Neural cell (in vitro differentiated cells): Measurements from ENCODE around the gene PRKAR1A. TPM values are rescaled to one million over a fixed set of nuclear protein-coding genes. Genes with fewer than 3 reads are reported as not detected.

Experiments used
- H2AFZ ChIP-seq: fragments of 200-600, 300-800 bp; sonication (generic), shearing (Covaris generic); 2 replicates; pipeline ENCODE4 v1.6.0; 2014; ENCODE audit warnings: low read depth, mild to moderate bottlenecking, antibody characterized with exemption, low read length, moderate library complexity
- H3F3A ChIP-seq: fragments of 200-600 bp; shearing (Covaris generic); 2 replicates; pipeline ENCODE4 v1.6.1; 2016; ENCODE audit warnings: mild to moderate bottlenecking, moderate library complexity, mixed read lengths, antibody characterized with exemption, low read length; ENCODE audit not compliant: insufficient read depth, poor library complexity, severe bottlenecking
- H3K27ac ChIP-seq: fragments of 200-600, 300-800 bp; sonication (generic), shearing (Covaris generic); 2 replicates; pipeline ENCODE4 v1.5.1; 2014; ENCODE audit warnings: mild to moderate bottlenecking, low read length, moderate library complexity
- H3K27me3 ChIP-seq: fragments of 300-800, 200-600 bp; sonication (generic), shearing (Covaris generic); 2 replicates; pipeline ENCODE4 v1.6.0; 2014; ENCODE audit warnings: mild to moderate bottlenecking, low read depth, low read length, moderate library complexity; ENCODE audit not compliant: insufficient read depth
- H3K36me3 ChIP-seq: fragments of 300-800, 200-600 bp; sonication (generic), shearing (Covaris generic); 2 replicates; pipeline ENCODE4 v1.5.1; 2014; ENCODE audit warnings: mild to moderate bottlenecking, antibody characterized with exemption, low read length, moderate library complexity; ENCODE audit not compliant: insufficient read depth
- H3K4me2 ChIP-seq: fragments of 300-800, 200-600 bp; sonication (generic), shearing (Covaris generic); 2 replicates; pipeline ENCODE4 v1.6.0; 2014; ENCODE audit warnings: mild to moderate bottlenecking, low read length
- H3K4me3 ChIP-seq: fragments of 300-800, 200-600 bp; sonication (generic), shearing (Covaris generic); 2 replicates; pipeline ENCODE4 v1.5.1; 2014; ENCODE audit warnings: mild to moderate bottlenecking, low read length, moderate library complexity
- H3K79me2 ChIP-seq: fragments of 200-600 bp; shearing (Covaris generic); replicated peaks from 2 replicates; pipeline ENCODE4 v1.6.0; 2014; ENCODE audit warnings: mild to moderate bottlenecking, low read length, moderate library complexity; ENCODE audit not compliant: insufficient read depth
- H3K9ac ChIP-seq: fragments of 300-800, 200-600 bp; sonication (generic), shearing (Covaris generic); 2 replicates; pipeline ENCODE4 v1.6.1; 2016; ENCODE audit warnings: mild to moderate bottlenecking, low read length, mixed read lengths
- H3K9me2 ChIP-seq: fragments of 200-600 bp; shearing (Covaris generic); 2 replicates; pipeline ENCODE4 v1.6.1; 2016; ENCODE audit warnings: mild to moderate bottlenecking, low read length, mixed read lengths; ENCODE audit not compliant: insufficient read depth
- H3K9me3 ChIP-seq: fragments of 200-600, 300-800 bp; sonication (generic), shearing (Covaris generic); 2 replicates; pipeline ENCODE4 v1.6.1; 2016; ENCODE audit warnings: mild to moderate bottlenecking, mixed run types, low read length, moderate library complexity, mixed read lengths
- H4K20me1 ChIP-seq: fragments of 200-600 bp; shearing (Covaris generic); 2 replicates; pipeline ENCODE4 v1.6.1; 2016; ENCODE audit warnings: mild to moderate bottlenecking, mixed run types; ENCODE audit not compliant: insufficient read depth
- EP300 ChIP-seq: fragments of 450-650 bp; conservative IDR thresholded peaks from 2 replicates; pipeline ENCODE4 v1.6.1; 2014; ENCODE audit warnings: antibody characterized with exemption, mild to moderate bottlenecking, moderate library complexity; ENCODE audit not compliant: poor library complexity, severe bottlenecking
- EZH2 ChIP-seq: fragments of 200-600, 300-800 bp; shearing (Covaris generic), sonication (generic); IDR thresholded peaks from 2 replicates; pipeline ENCODE4 v1.6.1; 2014; ENCODE audit warnings: antibody characterized with exemption, low read length, borderline replicate concordance, mild to moderate bottlenecking; ENCODE audit not compliant: insufficient read depth, poor library complexity, severe bottlenecking
- MXI1 ChIP-seq: fragments of 450-650 bp; conservative IDR thresholded peaks from 2 replicates; pipeline ENCODE4 v1.6.1; 2014; ENCODE audit warnings: antibody characterized with exemption, mild to moderate bottlenecking; ENCODE audit not compliant: poor library complexity, severe bottlenecking
- POLR2AphosphoS5 ChIP-seq: IDR thresholded peaks from 2 replicates; pipeline ENCODE4 v1.6.1; 2012
- SMC3 ChIP-seq: fragments of 450-650 bp; conservative IDR thresholded peaks from 2 replicates; pipeline ENCODE4 v1.6.1; 2014; ENCODE audit warnings: antibody characterized with exemption, mild to moderate bottlenecking, moderate library complexity; ENCODE audit not compliant: poor library complexity
- TAF1 ChIP-seq: IDR thresholded peaks from 2 replicates; pipeline ENCODE4 v1.6.1; 2012; ENCODE audit warnings: low read depth
- polyA plus RNA-seq: library from polyadenylated mRNA; depleted of rRNA; stranded (reverse); fragments of >200 nt; gene quantifications from 2 replicates; pipeline ENCODE4 v1.2.3, GENCODE V29; 2014
- TF ChIP-seq, protein P1 (sequence below): fragments of 450-650 bp; IDR thresholded peaks from 2 replicates; pipeline ENCODE4 v1.5.1; 2014; ENCODE audit warnings: antibody characterized with exemption, mild to moderate bottlenecking, moderate library complexity; ENCODE audit not compliant: poor library complexity, severe bottlenecking
- TF ChIP-seq, protein P2 (sequence below): IDR thresholded peaks from 2 replicates; pipeline ENCODE4 v1.6.1; 2012; ENCODE audit warnings: borderline replicate concordance

The PRKAR1A gene
- polyA plus RNA-seq, 1 donor from 2014 or later: 539 TPM

GRCh38 chr17:68484458-68484857 is 27.8 kb upstream of the PRKAR1A start:
- H3F3A ChIP-seq: no peaks in the 10 kb centered on the region
- no peak overlapping the region for H3K27ac ChIP-seq
- no peaks in the 10 kb centered on the region for H3K9me2 ChIP-seq

GRCh38 chr17:68489919-68490318 is 22.3 kb upstream of the PRKAR1A start:
- H4K20me1 ChIP-seq: no peaks in the 10 kb centered on the region
- H3K27me3 ChIP-seq: no peaks in the 10 kb centered on the region
- TF ChIP-seq EP300 (no peak), EZH2 (no peak), POLR2AphosphoS5 (no peak), TAF1 (no peak), MXI1 (no peak), SMC3 (no peak)
- TF ChIP-seq, protein P1, sequence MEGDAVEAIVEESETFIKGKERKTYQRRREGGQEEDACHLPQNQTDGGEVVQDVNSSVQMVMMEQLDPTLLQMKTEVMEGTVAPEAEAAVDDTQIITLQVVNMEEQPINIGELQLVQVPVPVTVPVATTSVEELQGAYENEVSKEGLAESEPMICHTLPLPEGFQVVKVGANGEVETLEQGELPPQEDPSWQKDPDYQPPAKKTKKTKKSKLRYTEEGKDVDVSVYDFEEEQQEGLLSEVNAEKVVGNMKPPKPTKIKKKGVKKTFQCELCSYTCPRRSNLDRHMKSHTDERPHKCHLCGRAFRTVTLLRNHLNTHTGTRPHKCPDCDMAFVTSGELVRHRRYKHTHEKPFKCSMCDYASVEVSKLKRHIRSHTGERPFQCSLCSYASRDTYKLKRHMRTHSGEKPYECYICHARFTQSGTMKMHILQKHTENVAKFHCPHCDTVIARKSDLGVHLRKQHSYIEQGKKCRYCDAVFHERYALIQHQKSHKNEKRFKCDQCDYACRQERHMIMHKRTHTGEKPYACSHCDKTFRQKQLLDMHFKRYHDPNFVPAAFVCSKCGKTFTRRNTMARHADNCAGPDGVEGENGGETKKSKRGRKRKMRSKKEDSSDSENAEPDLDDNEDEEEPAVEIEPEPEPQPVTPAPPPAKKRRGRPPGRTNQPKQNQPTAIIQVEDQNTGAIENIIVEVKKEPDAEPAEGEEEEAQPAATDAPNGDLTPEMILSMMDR: no peak
- TF ChIP-seq, protein P2, sequence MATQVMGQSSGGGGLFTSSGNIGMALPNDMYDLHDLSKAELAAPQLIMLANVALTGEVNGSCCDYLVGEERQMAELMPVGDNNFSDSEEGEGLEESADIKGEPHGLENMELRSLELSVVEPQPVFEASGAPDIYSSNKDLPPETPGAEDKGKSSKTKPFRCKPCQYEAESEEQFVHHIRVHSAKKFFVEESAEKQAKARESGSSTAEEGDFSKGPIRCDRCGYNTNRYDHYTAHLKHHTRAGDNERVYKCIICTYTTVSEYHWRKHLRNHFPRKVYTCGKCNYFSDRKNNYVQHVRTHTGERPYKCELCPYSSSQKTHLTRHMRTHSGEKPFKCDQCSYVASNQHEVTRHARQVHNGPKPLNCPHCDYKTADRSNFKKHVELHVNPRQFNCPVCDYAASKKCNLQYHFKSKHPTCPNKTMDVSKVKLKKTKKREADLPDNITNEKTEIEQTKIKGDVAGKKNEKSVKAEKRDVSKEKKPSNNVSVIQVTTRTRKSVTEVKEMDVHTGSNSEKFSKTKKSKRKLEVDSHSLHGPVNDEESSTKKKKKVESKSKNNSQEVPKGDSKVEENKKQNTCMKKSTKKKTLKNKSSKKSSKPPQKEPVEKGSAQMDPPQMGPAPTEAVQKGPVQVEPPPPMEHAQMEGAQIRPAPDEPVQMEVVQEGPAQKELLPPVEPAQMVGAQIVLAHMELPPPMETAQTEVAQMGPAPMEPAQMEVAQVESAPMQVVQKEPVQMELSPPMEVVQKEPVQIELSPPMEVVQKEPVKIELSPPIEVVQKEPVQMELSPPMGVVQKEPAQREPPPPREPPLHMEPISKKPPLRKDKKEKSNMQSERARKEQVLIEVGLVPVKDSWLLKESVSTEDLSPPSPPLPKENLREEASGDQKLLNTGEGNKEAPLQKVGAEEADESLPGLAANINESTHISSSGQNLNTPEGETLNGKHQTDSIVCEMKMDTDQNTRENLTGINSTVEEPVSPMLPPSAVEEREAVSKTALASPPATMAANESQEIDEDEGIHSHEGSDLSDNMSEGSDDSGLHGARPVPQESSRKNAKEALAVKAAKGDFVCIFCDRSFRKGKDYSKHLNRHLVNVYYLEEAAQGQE: no peak
- H3K9ac ChIP-seq: no peak overlapping the region
- H3K36me3 ChIP-seq: no peaks in the 10 kb centered on the region
- no peak overlapping the region for H3K4me3 ChIP-seq
- H3K9me3 ChIP-seq: no peaks in the 10 kb centered on the region
- H3K79me2 ChIP-seq: no peaks in the 10 kb centered on the region
- H3F3A ChIP-seq: no peaks in the 10 kb centered on the region
- no peak overlapping the region for H3K4me2 ChIP-seq
- H3K27ac ChIP-seq: no peak overlapping the region
- H2AFZ ChIP-seq: no peak overlapping the region
- H3K9me2 ChIP-seq: no peaks in the 10 kb centered on the region

More at GRCh38 chr17:68484458-68484857, 27.8 kb upstream of the PRKAR1A start:
- no peaks in the 10 kb centered on the region for H3K79me2 ChIP-seq
- no peak overlapping the region for H2AFZ ChIP-seq
- H3K9me3 ChIP-seq: no peaks in the 10 kb centered on the region
- H3K4me3 ChIP-seq: no peak overlapping the region
- no peaks in the 10 kb centered on the region for H3K27me3 ChIP-seq
- H3K4me2 ChIP-seq: no peak overlapping the region
- H4K20me1 ChIP-seq: no peaks in the 10 kb centered on the region
- H3K36me3 ChIP-seq: no peaks in the 10 kb centered on the region
- TF ChIP-seq MXI1 (no peak), TAF1 (no peak), EP300 (no peak), EZH2 (no peak)
- H3K9ac ChIP-seq: no peak overlapping the region
